GM18909 (cell line): ENCODE results near the gene NR2F6.
A peak's percentile ranks its signal among the peaks of the same experiment; 100 is the strongest.
"Not testable (repeated sequence)": the region's sequence is repeated elsewhere in the genome, so short reads cannot be mapped to it uniquely, and the experiment has no call there.

Experiments
- ATAC-seq: cut with Tn5 transposase; IDR thresholded peaks from one replicate; pipeline ENCODE4 v1.9.1; 2021; ENCODE audit warnings: mild to moderate bottlenecking; ENCODE audit not compliant: unreplicated experiment, poor library complexity

Gene NR2F6

DNA sequence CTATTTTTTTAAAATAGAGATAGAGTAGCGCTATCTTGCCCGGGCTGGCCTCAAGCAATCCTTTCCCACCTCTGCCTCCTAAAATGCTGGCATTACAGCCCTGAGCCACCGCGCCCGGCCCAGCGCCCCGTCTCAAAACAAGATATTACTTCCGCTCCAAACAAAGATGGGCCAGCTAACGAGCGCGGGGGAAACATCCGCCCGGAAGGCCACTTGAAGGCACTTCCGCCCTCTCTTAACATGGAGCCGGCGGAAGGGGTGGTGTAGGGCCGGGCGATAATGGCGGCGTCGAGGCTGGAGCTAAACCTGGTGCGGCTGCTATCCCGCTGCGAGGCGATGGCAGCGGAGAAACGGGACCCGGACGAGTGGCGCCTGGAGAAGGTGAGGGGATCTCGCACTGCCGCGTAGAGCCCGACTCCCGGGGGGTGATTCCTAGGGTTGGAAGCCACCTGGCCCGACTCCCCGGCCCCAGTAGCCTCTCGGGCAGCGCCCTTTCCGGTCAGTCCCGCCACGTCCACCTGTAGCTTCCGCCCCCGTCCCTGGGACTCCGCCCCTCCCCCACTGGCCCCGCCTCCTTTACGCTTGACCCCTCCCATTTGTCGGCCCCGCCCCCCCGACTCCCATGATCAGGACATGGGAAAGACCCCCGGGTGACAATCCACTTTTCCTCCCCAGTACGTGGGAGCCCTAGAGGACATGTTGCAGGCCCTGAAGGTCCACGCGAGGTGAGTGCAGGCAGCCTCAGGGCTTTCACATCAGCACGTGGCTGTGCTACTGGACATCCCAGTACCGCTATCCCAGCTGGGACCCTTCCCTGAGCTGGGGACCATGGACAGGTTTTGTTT is 30.4 kb downstream of the NR2F6 start, which contains the start of gene USE1:
Gene USE1 (plus strand): TSS at position 231 of the 845 bp plus-strand sequence. CDS start 49 bp downstream, at position 280.
- peak; percentile 79 for ATAC-seq

GRCh38 chr19:17214508-17215126 is 31.1 kb downstream of the NR2F6 start:
- ATAC-seq, result no peak

DNA sequence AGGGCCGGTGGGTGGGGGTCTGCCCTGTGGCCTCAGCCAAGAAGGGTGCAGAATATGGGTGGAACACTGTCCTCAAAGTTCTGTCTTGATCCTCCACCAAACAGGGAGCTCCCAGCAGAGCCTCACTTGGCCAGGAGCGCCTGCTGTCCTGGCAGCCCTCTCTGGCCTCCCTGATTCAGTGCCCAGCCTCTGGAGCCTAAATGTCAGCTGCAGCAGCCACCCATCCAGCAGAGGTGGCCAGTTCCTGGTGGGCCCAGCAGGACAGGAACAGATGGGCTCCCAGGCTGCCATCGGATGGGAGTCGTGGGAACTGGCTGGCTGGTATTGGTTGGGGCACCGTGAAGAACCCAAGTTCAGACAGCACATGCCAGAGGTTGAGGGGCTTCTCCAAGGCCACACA is 32.4 kb downstream of the NR2F6 start:
- ATAC-seq, result no peak

- no peak for ATAC-seq
Observed at GRCh38 chr19:17211547-17212446, 33.9 kb downstream of the NR2F6 start.

DNA sequence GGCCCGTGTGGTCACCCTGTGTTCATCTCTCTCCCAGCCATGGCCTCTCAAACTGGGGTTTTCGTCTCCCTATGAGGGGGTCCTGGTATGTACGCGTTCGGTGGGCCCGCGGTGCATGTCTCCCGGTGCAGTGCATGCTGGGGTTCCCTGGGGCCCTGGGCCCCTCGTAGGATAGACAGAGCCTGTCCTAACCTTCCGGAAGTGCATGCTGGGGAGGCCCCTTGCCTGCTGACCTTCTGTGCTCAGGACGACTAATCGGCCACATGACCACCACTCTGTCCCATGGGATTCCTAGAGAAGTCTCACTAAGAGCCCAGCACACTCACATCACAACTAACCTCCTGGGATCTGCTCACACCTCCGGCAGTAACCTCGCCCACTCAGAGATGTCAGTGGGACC is 35.4 kb downstream of the NR2F6 start:
- ATAC-seq, result no peak

DNA sequence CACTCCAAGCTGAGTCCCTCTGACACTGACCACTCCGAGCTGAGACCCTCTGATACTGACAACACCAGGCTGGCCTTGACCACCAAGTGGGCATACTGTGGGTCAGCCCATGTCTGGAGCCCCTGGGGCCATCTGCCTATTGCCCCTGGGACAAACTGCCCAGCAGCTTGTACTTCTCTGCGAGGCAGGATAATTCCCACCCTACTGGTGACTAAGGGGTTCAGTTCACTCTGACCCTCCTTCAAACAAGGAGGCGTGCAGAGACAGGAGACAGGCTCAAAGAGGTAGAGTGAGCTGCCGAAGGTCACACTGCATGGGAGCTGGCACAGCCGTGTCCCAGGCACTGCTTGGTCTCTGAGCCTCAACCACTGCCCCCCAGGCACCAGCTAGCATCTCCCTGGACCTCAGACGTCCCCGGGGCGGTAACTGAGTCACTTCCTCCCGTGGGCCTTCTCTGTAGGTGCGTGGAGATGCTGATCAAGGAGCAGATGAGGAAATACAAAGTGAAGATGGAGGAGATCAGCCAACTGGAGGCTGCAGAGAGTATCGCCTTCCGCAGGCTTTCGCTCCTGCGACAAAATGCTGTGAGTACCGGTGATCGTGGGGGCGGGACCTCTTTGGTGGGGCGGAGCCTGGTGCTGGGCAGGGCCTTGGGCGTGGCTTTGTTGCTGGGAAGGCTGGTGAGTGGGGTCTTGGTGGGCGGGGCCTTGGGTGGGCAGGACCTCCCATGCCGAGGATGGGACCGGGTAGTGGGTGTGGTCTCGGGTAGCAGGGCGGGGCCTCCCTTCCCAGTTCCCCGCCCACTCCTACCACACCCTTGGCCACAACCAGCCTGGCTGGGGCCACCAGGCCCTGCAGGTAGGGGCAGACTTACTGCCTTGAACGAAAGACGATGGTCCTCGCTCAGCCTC is 36.3 kb downstream of the NR2F6 start:
- ATAC-seq, result no peak

- ATAC-seq, result no peak
Observed at GRCh38 chr19:17206736-17207581, 38.8 kb downstream of the NR2F6 start.

GRCh38 chr19:17205237-17206140 is 40.2 kb downstream of the NR2F6 start:
- ATAC-seq, result no peak

DNA sequence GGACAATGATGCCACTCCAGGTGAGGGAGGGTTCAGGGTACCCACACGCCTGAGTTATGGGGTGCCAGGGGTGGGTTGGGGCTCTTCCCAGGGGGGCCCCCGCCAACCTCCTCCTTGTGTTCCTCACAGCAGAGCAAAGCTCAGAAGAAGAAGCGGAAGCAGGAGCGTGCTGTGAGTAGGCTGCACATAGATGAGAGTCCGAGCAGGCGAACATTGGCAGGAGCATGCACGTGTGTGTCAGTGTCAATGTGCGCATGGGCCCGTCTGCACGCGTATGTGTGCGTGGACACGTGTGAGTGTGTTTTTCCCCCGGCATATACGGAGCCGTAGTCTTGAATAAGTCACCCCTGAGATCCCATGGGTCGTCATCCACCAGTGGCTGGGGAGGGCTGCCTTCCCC is 43.0 kb downstream of the NR2F6 start:
- no peak for ATAC-seq

DNA sequence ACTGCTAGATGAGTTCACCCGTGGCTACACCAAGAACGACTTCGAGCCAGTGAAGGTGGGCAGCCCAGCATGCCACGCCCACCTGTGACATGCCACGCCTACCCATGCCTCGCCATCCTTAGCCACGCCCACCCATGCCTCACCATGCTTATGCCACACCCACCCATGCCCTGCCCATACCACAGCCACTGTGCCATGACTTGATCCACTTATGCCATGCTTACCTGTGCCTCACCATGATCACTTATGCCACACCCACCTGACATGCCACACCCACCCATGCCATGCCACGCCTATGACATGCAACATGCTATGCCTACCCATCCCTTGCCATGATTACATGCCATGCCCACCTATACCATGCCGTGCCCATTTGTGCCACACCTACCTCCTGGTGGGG is 43.5 kb downstream of the NR2F6 start:
- no peak for ATAC-seq

- ATAC-seq, result no peak
Observed at GRCh38 chr19:17200408-17201079, 45.2 kb downstream of the NR2F6 start.

DNA sequence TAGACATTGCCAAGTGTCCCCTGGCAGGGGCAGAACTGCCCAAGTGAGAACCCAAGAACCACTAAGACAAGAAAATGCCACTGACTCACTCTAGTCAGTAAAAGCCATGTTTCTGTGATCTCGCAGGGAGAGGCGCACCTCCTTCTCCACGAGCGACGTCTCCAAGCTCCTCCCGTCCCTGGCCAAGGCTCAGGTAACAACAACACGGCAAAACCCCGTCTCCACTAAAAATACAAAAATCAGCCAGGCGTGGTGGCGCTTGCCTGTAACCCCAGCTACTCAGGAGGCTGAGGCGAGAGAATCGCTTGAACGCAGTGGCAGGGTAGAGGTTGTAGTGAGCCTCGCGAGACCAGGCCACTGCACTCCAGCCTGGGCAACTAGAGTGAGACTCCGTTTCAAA is 48.1 kb downstream of the NR2F6 start:
- ATAC-seq, result no peak

GRCh38 chr19:17196610-17197009 is 49.1 kb downstream of the NR2F6 start:
- ATAC-seq, result no peak

DNA sequence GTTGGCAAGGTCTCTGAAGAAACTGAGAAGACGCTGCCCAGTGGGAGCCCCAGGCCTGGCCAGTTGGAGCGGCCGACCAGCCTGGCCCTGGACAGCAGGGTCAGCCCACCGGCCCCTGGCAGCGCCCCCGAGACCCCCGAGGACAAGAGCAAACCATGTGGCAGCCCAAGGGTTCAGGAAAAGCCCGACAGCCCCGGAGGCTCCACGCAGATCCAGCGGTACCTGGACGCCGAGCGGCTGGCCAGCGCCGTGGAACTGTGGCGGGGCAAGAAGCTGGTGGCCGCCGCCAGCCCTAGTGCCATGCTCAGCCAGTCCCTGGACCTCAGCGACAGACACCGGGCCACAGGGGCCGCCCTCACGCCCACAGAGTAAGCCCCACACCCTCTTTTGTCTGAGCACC is 50.6 kb downstream of the NR2F6 start:
- ATAC-seq, result no peak

DNA sequence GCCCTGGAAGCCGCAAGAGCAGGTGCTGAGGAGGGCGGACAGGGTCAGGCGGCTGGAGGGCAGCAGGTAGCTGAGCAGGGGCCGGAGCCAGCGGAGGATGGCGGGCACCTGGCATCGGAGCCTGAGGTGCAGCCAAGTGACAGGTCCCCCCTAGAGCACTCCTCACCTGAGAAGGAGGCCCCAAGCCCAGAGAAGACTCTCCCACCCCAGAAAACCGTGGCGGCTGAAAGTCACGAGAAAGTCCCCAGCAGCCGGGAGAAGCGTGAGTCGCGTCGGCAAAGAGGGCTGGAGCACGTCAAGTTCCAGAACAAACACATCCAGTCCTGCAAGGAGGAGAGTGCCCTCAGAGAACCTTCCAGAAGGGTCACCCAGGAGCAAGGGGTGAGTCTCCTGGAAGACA is 51.1 kb downstream of the NR2F6 start:
- no peak for ATAC-seq

DNA sequence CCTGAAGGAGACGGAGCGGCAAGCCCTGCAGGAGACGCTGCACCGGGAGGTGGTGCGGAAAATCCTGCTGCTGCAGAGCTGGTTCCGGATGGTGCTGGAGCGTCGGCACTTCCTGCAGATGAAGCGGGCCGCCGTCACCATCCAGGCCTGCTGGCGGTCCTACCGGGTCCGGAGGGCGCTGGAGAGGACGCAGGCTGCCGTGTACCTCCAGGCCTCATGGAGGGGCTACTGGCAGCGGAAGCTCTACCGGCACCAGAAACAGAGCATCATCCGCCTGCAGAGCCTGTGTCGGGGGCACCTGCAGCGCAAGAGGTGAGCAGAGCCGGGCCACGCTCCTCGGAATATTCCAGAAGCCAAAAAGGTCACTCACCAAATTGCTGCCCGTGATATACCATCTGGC is 53.0 kb downstream of the NR2F6 start:
- no peak for ATAC-seq

- not testable (repeated sequence) for ATAC-seq
Observed at GRCh38 chr19:17191736-17192135, 54.0 kb downstream of the NR2F6 start.
